GM21381 (cell line): Measurements from ENCODE around the gene PLOD3.
"Not testable (repeated sequence)": the region's sequence is repeated elsewhere in the genome, so short reads cannot be mapped to it uniquely, and the experiment has no call there.

Experiments used
- ATAC-seq: cut with Tn5 transposase; IDR thresholded peaks from one replicate; pipeline ENCODE4 v1.9.1; 2021; ENCODE audit warnings: mild to moderate bottlenecking, moderate library complexity; ENCODE audit not compliant: unreplicated experiment

Gene PLOD3

GRCh38 chr7:101216001-101216859, 1.2 kb downstream of the PLOD3 start:
- ATAC-seq, result no peak

DNA sequence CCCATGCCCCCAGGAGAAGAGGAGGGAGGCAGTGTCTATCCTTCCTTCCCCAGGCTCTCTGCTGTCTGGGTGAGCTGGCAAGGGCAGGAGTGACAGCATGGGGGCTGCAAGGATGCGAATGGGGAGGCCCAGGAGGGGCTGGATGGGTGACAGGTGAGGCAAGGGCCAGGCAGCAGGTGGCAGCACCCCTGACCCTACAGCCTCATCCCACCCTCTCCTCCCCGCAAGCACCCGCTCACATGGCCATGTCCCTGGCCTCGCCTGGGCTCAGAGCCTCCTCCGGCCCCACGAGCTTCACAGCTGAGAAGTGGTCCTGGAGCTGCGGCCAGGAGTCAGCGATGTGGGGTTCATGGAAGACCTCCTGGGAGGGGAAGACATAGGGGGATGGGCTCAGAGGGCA, 5.4 kb downstream of the PLOD3 start:
- no peak for ATAC-seq

- ATAC-seq, result no peak
These were observed 5.9 kb downstream of the PLOD3 start for GRCh38 chr7:101211501-101211900.

DNA sequence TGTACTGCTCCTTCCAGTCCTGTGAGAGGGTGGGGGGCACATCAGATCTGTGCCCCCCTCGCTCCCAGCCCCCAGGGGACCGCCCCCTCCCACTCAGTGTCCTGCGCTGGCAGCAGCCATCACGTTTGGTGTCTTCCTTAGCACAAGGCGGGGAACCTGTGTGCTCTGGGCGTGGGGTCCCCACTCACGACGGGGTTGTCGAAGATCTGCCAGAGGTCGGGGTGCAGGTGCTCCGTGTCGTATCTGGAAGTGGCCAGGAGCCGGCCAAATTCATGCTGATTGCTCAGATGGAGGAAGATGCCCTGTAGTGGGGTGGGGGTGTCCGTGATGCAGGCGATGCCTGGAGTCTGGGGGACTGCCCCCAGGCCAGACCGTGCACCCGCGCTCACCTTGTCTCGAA, 7.2 kb downstream of the PLOD3 start:
- no peak for ATAC-seq

DNA sequence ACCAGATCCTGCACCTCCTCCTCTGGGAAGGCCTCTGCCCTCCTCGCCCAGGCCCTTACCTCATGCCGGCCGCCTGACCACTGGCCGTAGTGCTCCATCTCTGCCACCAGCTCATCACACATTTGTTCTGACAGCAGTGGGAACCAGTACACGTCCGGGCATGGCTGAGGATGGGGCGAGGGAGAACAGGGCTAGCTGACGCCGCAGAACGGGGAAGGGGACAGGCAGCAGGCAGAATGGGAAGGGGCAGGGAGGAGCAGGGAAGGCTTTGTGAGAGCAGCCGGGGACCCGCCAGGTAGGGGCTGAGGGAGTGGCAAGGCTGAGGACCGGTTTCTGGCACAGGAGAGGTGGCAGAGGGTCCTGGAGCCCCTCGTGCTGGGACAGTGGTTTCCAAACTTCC, 8.6 kb downstream of the PLOD3 start:
- ATAC-seq, result no peak

GRCh38 chr7:101207459-101207858, 9.9 kb downstream of the PLOD3 start:
- ATAC-seq, result no peak

GRCh38 chr7:101206665-101207042, 10.7 kb downstream of the PLOD3 start:
- no peak for ATAC-seq

DNA sequence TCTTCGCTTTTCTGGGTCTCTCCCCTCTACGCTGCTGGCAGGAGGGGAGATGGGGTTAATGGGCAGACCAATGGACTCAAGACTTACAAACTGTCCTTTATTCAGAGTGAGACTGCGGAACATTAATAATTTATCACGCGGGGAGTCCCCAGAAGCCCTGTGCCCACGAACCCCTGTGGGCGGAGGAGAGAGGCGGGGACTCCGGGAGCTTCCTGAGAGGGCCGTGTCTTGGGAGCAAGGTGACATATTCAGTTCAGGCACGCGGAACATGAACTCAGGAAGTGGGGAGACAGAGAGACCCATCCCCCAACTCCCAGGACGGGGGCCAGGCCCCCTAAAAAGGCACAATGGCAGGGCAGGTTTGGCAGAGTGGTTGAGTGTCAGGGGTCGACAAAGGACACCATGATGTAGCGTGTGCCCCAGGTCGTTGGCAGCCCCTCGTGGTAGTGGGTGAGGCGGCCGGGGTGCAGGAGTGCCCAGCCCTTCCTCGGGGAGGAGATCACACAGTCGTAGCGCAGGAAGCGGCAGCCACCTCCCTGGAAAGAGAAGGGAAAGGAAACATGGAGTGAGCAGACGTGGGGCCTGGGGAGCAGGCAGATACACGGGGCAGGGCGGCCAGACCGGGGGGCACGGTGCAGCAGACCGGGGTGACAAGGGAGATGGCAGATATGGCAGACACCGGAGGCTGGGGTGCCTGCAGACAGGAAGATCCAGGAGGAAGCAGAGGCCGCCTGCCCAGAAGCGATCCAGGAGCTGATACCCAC, 11.3 kb downstream of the PLOD3 start:
- no peak for ATAC-seq

DNA sequence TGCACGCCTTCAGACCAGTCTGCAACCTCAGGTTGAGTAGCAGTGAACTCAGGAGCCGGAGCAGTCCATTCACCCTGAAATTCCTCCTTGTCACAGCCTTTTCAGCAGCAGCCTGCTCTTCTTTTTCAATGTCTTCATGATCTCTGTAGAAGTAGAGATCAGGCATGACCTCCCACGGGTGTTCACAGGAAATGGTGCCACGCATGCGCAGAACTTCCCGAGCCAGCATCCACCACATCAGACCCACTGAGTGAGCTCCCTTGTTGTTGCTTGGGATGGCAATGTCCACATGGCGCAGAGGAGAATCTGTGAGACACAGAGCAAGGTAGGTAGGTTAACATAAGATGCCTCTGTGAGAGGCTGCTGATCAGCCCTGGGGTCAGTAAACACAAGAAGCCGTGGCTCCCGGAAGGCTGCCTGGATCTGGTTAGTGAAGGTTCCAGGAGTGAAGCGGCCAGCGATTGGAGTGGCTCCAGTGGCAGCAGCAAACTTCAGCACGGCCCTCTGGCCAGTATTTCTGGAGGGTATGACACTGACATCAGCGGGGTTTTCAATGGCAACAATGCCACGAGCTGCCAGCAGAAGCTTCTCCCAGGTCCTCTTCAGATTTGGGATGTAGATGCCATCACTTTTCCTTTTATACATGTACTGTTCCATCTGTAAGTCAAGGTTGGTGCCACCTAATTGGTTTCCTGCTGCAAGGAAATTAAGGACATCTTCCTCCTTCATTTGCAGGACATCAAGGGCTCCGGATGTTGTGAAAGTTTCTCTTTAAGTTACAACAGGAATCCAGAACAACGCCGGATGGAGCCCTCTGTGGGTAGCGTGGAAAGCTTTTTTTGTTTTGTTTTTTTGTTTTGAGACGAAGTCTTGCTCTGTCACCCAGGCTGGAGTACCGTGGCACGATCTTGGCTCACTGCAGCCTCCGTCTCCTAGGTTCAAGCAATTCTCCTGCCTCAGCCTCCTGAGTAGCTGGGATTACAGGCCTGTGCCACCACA, 13.3 kb downstream of the PLOD3 start:
- not testable (repeated sequence) for ATAC-seq

GRCh38 chr7:101202603-101202918, 14.8 kb downstream of the PLOD3 start:
- no peak for ATAC-seq

GRCh38 chr7:101201695-101202602, 15.4 kb downstream of the PLOD3 start:
- no peak for ATAC-seq

DNA sequence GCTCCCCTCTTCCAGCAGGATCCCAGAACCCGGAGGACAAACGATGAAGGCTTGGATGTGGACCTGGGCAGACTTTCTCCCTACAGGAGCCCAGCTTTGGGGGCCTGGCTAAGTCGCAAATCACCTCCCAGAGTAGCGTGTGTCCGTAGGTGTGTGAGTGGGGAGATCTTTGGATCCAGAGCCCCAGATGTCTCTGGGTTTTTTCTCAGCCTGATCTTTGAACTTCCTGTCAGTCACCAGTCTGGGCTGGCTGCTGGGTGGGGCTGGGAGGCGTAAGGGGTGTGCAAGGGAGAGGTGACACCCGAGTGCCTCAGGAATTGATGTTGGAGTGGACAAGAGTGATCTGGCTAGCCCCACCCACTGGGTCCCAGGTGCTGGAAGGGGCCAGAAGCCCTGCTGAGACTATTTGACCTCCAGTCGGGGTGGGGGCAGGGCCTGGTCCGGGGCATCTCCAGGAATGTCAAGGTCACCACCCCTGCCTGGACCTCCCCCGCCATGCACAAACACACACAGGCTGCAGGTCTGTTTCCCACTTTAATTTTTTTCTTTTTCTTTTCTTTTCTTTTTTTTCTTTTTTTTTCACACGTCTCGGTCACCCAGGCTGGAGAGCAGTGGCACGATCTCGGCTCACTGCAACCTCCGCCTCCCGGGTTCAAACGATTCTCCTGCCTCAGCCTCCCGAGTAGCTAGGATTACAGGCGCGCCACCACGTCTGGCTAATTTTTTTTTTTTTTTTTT, 16.4 kb downstream of the PLOD3 start, which contains the start of gene MOGAT3:
Gene MOGAT3 (minus strand): TSS at position 175 of the 738 bp plus-strand sequence. CDS start 182 bp downstream, outside the sequence.
- ATAC-seq, result no peak

- ATAC-seq, result no peak
These were observed 16.9 kb downstream of the PLOD3 start for GRCh38 chr7:101200504-101200861.

GRCh38 chr7:101199522-101199921, 17.9 kb downstream of the PLOD3 start:
- ATAC-seq, result not testable (repeated sequence)

DNA sequence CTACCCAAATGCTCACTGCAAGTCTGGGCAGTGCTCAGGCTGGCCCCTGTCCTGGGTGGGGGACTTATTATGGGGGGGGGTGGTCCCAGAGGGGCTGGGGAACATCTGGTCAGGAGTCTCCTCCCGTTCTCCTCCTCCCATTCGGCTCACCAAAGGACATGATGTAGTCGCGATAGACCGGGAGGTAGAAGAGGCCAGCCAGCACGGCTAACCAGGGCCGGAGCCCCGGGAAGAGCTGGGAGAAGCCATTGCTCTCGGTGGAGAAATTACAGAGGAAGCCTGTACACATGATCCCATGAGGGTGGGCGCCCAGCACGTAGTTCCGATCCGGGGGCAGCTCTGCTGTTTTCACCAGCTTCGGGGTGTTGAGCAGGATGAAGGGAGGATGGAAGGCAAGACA, 18.9 kb downstream of the PLOD3 start:
- no peak for ATAC-seq

- ATAC-seq, result no peak
These were observed 19.4 kb downstream of the PLOD3 start for GRCh38 chr7:101197991-101198390.

- no peak for ATAC-seq
These were observed 21.5 kb downstream of the PLOD3 start for GRCh38 chr7:101195884-101196283.

GRCh38 chr7:101189109-101189508, 28.3 kb downstream of the PLOD3 start:
- no peak for ATAC-seq

DNA sequence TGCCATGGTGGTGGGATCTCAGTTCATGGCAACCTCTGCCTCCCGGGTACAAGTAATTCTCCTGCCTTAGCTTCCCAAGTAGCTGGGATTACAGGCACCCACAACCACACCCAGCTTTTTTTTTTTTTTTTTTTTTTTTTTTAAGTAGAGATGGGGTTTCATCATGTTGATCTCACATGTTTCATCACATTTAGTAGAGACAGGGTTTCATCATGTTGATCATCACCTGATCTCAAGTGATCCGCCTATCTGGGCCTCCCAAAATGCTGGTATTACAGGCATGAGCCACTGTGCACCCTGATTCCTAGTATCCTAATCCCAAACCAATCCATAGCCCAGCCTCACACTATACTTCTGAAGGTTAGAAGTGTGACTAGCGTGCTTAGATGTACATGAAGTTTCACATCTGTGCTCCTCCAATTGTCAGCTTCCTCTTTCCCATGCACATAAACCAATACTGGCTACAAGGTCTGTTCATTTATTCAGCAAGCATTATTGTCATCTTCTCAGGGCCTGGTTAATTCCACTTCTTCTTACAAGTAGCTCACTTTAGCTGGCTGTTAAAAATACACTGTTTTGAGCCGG, 30.4 kb downstream of the PLOD3 start:
- no peak for ATAC-seq
